B cell (primary cell): ENCODE data around the gene RRAS2.

Experiments used
- EZH2 ChIP-seq: IDR thresholded peaks from 2 replicates; pipeline ENCODE4 v1.6.1; 2012; ENCODE audit warnings: borderline replicate concordance, low read depth, mild to moderate bottlenecking, moderate library complexity, low read length; ENCODE audit not compliant: insufficient read depth, poor library complexity, severe bottlenecking
- TF ChIP-seq, protein P1 (sequence below): fragments of 200-600 bp; IDR thresholded peaks from one replicate; pipeline ENCODE4 v1.8.0; 2022; ENCODE audit warnings: antibody characterized with exemption, mild to moderate bottlenecking

DNA sequence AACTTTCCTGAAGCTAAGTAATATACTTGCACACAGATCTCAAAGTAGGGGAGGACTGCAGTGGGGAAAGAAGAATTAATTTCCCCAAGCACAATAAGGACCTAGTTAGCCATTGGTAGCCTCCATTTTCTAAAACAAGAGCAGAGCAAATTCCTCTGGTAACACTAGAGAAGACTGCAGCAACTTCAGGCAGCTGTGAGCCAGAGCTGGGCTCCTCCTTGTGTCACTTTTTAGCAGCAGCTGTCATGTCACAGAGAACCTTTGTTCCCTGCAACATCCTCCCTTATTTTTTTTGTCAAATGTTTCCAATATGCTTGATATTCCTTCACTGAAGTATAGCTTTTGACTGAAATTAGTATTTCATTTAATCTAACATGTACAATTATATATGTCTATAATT, 54.4 kb downstream of the RRAS2 start:
- TF ChIP-seq, protein P1, sequence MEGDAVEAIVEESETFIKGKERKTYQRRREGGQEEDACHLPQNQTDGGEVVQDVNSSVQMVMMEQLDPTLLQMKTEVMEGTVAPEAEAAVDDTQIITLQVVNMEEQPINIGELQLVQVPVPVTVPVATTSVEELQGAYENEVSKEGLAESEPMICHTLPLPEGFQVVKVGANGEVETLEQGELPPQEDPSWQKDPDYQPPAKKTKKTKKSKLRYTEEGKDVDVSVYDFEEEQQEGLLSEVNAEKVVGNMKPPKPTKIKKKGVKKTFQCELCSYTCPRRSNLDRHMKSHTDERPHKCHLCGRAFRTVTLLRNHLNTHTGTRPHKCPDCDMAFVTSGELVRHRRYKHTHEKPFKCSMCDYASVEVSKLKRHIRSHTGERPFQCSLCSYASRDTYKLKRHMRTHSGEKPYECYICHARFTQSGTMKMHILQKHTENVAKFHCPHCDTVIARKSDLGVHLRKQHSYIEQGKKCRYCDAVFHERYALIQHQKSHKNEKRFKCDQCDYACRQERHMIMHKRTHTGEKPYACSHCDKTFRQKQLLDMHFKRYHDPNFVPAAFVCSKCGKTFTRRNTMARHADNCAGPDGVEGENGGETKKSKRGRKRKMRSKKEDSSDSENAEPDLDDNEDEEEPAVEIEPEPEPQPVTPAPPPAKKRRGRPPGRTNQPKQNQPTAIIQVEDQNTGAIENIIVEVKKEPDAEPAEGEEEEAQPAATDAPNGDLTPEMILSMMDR: no peak
- TF ChIP-seq EZH2: no peak
